ENCODE measurements around the gene DNM1.
"Not testable (repeated sequence)": the region's sequence is repeated elsewhere in the genome, so short reads cannot be mapped to it uniquely, and the experiment has no call there.

DNM1 gene

DNA sequence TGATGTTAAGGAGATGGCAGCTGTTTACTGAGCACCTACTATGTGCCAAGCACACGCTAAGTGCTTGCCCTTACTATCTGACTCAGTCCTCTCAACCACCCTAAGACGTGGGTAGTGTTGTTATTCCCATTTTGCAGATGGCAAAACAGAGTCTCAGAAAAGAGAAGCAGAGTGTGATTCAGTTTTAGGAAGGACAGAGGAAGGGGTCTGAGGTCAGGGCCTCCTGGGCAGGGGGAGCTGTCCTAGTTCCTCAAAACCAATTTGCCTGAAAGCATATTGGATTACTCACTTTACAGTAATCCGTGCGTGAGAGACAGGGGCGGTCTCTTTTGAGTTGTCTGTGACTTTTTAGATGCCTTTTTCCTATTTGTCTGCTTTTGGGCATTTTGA lies 23.2 kb downstream of the DNM1 start:
- DNase-seq = no peak

GRCh38 chr9:128230897-128231296 lies 27.7 kb downstream of the DNM1 start:
- not testable (repeated sequence) for DNase-seq

- DNase-seq = no peak
Measured at GRCh38 chr9:128231638-128232527, 28.7 kb downstream of the DNM1 start.

DNA sequence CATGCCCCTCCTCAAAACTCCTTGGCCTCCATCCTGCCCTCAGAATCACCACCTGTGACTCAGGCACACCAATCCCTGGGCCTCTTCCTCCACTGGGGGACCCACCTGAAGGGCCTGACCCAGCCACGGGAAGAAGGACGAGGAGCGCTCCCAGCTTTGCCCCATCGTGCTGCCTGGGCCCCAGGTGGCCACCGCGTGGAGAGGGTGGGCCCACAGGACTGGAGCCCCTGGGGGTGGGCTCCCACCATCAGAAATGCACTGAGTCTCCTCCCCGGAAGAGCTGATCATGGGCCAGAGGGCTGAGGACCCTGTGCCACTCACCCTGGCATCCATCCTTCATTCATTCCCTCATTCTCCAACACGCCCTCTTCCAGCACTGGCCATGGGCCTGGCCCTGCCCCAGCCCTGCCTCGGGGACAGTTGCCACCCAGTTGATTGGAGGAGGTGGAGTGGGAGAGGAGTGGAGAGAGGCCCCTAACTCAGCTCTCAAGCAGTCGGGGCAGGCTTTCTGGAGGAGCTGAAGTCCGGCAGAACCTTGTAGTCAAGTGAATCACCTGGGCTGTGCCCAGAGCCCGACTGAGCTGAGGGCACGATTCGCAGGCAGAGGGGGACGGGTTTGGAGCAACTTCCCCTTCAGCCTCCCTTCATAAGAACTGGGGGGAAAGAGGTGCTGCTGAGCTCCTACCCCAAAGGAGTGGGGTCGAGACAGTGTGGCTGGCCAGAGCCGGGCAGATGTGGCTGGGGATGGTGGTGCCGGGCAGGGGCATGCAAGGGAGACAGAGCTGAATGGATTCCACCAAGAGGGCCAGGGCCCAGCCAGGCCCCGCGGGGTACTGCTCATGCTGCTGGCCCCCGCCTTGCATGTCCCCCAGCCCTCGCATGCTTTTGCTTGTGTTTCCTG lies 29.6 kb downstream of the DNM1 start:
- DNase-seq = no peak

DNA sequence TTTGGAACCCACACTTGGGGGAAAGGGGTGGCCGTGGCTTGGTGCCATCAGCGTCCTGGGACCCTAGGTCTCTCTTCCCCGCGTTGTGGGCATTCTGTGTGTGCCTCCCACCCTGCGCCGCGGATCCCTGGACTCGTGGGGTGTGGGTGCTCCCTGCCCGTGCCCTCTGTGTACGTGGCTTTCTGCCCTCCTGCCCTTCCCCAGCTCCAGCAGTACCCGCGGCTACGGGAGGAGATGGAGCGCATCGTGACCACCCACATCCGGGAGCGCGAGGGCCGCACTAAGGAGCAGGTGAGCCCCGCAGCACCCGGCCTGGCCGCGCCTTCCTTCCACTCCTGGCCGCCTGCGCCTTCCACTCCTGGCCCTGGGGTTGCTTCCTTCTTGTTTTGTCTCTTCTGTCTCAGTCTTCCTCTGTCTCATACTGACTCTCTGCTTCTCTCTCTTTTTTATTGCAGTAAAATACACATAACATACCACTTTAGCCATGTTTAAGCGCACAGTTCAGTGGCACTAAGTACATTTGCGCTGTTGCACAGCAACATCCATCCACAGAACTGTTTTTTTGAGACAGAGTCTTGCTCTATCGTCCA lies 30.7 kb downstream of the DNM1 start:
- DNase-seq = no peak

DNA sequence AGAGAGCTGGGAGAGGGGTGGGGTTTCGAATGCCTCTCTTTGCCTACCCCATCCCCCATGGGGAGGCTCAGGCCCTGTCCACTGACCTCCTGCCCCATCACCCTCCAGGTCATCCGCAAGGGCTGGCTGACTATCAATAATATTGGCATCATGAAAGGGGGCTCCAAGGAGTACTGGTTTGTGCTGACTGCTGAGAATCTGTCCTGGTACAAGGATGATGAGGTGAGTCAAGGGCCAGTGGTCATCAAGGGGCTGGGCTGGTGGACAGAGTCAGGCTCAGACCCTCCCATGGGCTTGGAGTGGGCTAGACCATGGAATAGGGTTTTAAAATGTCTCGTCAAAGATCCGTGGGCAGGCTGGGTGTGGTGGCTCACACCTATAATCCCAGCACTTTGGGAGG lies 38.9 kb downstream of the DNM1 start:
- no peak for DNase-seq

DNA sequence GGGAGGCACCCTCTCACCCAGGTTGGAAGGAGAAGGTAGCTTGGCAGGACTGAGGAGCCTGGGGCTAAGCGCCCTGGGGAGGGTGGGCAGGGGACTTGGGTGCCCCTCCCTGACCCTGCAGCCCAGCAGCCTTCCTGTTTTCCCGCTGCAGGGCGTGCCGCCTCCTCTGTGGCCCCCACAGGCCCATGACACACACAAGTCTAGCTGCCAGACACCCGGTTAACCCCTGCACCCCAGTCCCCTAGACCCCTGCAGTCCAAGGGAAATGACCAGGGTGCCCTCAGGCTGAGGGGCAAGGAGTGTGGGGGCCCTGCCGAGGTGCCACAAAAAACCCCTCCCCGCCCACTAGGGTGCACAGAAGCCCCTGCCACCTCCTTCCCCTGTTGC lies 39.6 kb downstream of the DNM1 start:
- no peak for DNase-seq

- no peak for DNase-seq
Measured at GRCh38 chr9:128243215-128244018, 40.2 kb downstream of the DNM1 start.

DNA sequence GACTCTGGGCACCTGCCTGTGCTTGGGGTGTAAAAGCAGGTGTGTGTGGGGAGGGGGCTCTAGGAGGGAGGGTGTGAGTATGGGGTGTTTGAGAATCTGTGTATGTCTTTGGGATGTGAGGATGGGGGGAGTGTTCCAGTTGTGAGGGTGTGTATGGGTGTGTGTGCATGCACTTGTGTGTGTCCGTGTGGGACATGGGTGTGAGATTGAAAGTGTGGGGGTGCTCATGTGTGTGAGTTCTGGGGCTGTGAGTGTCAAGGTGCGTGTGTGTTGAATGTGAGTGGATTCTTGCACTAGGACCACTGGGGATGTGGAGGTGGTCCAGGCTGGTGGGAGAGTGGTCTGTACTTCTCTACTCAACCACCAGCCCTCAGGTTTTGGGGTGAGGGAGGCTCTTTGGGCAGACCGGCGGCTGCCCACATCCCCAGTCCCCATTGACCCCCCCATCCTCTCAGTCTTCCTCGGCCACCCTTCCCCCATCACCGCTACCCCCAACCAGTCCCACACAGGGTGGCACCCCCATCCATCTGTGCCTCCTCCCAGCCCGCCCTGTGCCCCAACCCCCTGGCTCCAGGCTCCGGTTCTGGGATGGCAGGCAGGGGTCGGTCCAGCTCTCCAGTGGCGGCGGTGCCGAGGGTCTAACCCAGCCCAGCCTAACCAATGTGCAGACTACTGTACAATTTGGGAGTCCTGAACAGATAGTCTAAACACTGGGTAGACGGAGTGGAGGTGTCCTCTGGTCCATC lies 41.1 kb downstream of the DNM1 start:
- DNase-seq = no peak

DNA sequence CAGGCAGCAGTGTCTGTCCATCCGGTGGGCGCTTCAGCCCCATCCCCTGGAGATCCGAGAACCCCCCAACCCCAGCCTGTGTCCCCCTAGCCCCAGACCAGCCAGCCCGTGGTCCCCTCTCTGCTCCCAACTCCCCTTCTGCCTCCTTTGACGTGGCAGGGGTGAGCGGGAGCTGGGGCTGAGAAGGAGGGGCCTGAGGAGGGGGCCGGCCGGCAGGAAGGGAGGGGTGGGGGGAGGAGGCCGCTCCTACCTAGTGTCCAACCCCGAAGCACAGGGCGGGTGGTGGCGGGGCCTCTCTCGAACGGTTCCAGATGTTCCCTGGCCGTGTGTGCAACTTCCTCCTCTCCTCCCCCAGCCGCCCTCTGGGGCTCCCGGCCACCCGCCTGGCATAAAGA lies 41.7 kb downstream of the DNM1 start:
- DNase-seq = no peak

- no peak for DNase-seq
Measured at GRCh38 chr9:128245421-128246151, 42.4 kb downstream of the DNM1 start.

DNA sequence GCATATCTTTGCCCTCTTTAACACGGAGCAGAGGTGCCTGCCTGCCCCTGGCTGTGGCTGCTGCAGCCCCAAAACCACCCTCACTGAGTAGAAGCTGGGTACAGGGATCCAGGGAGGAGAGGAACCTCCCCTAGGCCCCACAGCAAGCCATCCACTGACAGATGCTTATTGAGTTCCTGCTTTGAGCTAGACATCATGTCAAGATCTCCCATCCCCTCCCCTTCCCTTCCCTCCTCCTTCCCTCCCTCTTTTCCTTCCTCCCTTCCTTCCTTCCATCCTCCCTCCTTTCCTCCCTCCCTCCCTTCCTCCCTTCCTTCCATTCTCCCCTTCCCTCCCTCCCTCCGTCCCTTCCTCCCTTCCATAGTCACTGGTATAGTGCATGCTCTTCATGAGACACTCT lies 43.3 kb downstream of the DNM1 start:
- DNase-seq = no peak

DNA sequence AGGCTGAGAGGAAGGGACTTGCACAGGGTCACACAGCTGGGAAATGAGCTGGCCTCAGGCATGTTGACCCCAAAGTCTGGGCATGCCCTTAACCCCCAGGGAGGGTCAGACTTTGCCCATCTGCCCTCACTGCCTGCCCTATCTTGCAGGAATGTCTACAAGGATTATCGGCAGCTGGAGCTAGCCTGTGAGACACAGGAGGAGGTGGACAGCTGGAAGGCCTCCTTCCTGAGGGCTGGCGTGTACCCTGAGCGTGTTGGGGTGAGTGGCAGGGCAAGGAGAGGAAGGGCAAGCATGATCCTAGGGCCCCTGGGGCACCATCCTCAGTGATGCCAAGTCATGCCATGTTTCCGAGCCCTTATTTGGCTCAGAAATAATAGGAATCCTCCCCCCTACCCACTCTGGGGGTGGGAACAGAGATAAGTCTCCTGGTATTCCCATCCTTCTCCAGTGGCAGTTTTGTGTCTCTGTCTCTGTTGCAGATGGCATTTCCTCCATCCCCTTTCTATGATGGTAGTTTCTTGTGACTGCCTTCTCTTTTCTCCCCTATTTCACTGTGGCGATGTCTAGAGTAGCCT lies 44.1 kb downstream of the DNM1 start:
- DNase-seq = no peak

- DNase-seq = no peak
Measured at GRCh38 chr9:128249558-128249907, 46.4 kb downstream of the DNM1 start.

DNA sequence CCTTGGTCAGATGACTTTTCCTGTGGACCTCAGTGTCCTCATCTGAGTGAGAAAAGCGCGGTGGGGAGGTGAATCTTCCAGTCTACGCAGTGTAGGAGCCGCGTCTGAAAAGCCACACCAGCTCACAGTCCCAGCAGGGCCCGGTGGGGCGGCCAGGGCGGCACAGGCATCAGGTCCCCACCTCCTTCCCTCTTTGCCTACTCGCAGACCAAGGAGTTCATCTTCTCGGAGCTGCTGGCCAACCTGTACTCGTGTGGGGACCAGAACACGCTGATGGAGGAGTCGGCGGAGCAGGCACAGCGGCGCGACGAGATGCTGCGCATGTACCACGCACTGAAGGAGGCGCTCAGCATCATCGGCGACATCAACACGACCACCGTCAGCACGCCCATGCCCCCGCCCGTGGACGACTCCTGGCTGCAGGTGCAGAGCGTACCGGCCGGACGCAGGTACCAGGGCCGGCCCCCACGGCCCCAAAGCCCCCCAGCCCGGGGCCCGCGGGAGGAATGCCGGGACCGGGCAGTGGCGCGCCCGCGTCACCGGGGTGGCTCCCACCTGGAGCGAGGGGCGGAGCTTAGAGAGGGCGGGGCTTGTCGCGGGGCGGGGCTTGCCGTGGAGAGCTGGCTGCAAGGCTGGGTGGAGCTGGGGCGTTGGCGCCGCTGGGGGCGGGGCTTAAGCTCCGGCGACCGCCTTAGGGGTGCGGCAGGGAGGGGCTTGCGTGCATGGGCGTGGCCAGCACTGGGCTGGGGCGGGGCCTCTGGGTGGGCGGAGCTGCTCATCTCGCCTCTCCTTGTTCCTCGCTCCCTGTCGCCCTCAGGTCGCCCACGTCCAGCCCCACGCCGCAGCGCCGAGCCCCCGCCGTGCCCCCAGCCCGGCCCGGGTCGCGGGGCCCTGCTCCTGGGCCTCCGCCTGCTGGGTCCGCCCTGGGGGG lies 47.0 kb downstream of the DNM1 start:
- peak; percentile 98 for DNase-seq

GRCh38 chr9:128250839-128251731 lies 47.9 kb downstream of the DNM1 start:
- DNase-seq = no peak

GRCh38 chr9:128251732-128252100 lies 48.5 kb downstream of the DNM1 start:
- no peak for DNase-seq

- DNase-seq = no peak
Measured at GRCh38 chr9:128252317-128253139, 49.3 kb downstream of the DNM1 start.
